ENCODE data around the gene WDR93.
"Not testable (repeated sequence)": the region's sequence is repeated elsewhere in the genome, so short reads cannot be mapped to it uniquely, and the experiment has no call there.

The WDR93 gene

DNA sequence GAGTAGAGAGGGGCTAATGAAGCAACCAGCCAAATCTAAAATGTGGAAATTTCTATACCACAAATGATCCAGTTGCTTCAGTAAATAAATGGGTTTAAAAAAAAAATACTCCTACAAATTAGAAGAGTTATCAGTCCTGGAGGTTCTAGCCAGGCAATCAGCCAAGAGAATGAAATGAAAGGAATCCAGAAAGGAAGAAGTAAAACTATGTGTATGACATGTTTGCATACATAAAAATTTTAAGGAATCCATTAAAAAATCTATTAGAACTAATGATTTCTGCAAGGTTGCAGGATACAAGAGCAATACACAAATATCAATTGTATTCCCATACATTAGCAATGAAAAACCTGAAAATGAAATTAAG is 95.1 kb downstream of the WDR93 start:
- no peak for DNase-seq

GRCh38 chr15:89787944-89788343 is 97.3 kb downstream of the WDR93 start:
- no peak for DNase-seq

- not testable (repeated sequence) for DNase-seq
Observed at GRCh38 chr15:89788585-89788984, 98.0 kb downstream of the WDR93 start.

- DNase-seq: no peak
Observed at GRCh38 chr15:89790206-89790605, 99.6 kb downstream of the WDR93 start.

GRCh38 chr15:89790661-89791060 is 100.0 kb downstream of the WDR93 start:
- DNase-seq: no peak

DNA sequence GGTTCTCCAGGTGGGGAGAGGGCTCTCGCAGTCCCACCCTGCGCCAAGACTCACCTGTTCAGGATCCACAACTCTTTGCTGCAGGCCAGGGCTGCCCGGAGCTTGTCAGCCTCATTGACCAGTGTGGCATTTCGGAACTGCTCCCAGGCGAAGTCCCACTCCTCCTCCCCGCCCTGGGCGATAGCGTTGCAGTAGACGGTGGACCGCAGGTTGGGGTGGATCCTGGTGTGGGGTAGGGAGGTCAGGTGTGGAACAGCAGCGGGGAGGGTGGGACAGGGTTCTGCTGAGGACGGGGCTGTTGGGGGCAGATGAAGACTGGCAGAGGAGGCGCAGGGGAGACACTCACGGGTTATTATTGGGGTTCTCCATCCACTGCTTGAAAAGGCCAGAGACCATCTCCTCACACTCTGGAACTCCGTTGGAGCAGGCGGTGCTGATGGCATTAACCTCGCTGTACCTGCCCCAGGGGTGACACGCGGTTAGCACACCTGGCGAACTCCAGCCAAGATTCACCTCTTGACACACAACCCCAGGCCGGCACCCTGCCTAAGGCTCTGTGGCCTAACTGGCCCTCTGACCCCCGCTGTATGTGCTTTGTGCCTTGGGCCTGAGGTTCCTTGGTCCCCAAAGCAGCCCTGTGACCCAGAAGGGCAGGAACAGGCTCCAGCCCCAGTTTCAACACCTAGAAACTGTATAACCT is 101.6 kb downstream of the WDR93 start:
- DNase-seq: no peak
